Heart right ventricle (tissue), 16 donors: ENCODE measurements around the gene RPN2. TPM values are rescaled to one million over a fixed set of nuclear protein-coding genes. Genes with fewer than 3 reads are reported as not detected.

Experiments used
- ATAC-seq, 8 donors: fragments of 200-7000 bp; cut with Tn5 transposase; one replicate each; pipeline ENCODE4 v1.9.1; 2020; ENCODE audit warnings: mild to moderate bottlenecking in 8 of 8, moderate library complexity in 8 of 8, moderate number of reproducible peaks in 1 of 8
- DNase-seq, 2 donors: peaks; one replicate each; pipeline ENCODE4 v3.0.0-alpha.2; 2020
- H3K27ac ChIP-seq, 10 donors: fragments of 200-600 bp; sonication (generic) in 2 of 10; one replicate each; pipeline versions ENCODE4 v1.5.0 to v1.8.0; 2020 to 2022; ENCODE audit warnings: mild to moderate bottlenecking in 3 of 10
- H3K27me3 ChIP-seq, 7 donors: fragments of 200-600 bp; one replicate each; pipeline ENCODE4 v1.8.0; 2021 to 2022; ENCODE audit warnings: mild to moderate bottlenecking in 2 of 7
- H3K36me3 ChIP-seq, 9 donors: fragments of 200-600 bp; sonication (generic) in 1 of 9; one replicate each; pipeline versions ENCODE4 v1.5.0 to v1.8.0; 2020 to 2022; ENCODE audit warnings: mild to moderate bottlenecking in 2 of 9
- H3K4me1 ChIP-seq, 9 donors: fragments of 200-600 bp; sonication (generic) in 1 of 9; one replicate each; pipeline versions ENCODE4 v1.5.0 to v1.8.0; 2020 to 2022; ENCODE audit warnings: mild to moderate bottlenecking in 4 of 9
- H3K4me3 ChIP-seq, 10 donors: fragments of 200-600 bp; sonication (generic) in 2 of 10; one replicate each; pipeline versions ENCODE4 v1.5.0 to v1.8.0; 2020 to 2022; ENCODE audit warnings: mild to moderate bottlenecking in 7 of 10, moderate library complexity in 2 of 10
- H3K9me3 ChIP-seq, 11 donors: fragments of 200-600 bp in 10 of 11; sonication (generic) in 2 of 11; one replicate each; pipeline versions ENCODE4 v1.5.0 to v1.8.0; 2013 to 2022; ENCODE audit warnings: mild to moderate bottlenecking in 2 of 11, control low read depth in 1 of 11, moderate library complexity in 1 of 11
- CTCF ChIP-seq, 9 donors: fragments of 200-600 bp; sonication (generic) in 2 of 9; IDR thresholded peaks; one replicate each; pipeline versions ENCODE4 v1.5.0 to v1.8.0; 2021 to 2022; ENCODE audit warnings: antibody characterized with exemption in 9 of 9, mild to moderate bottlenecking in 5 of 9, moderate library complexity in 1 of 9
- WGBS, 2 donors: extraction: QIAGEN DNeasy Blood & Tissue Kit; methylation state at CpG; one replicate each; pipeline ENCODE4 v1.1.7; 2013; ENCODE audit warnings: inconsistent platforms in 1 of 2; 5-methylcytosine and 5-hydroxymethylcytosine counted together
- intact Hi-C, 10 donors: fragments of 100-400 bp; cut with DNase I; formaldehyde crosslinking; loops; one replicate each; pipeline versions ENCODE4 v1.11.1 to v1.14.2; 2022
- polyA plus RNA-seq, 2 donors: library from polyadenylated mRNA; stranded (reverse); fragments of 200-250 nt; gene quantifications; one replicate each; pipeline ENCODE4 v1.2.3, GENCODE V29; 2013
- total RNA-seq, 10 donors: library from RNA; stranded (reverse); fragmentation: NEBNext Ultra II Directional in 3 of 10; extraction: Animal tissue kit (Norgen Biotek cat#: 25700) in 3 of 10; gene quantifications; one replicate each; pipeline versions ENCODE4 v1.2.1 to v1.2.4, GENCODE V29; 2021 to 2023
- donor health status: Arrhythmogenic right ventricular cardiomyopathy.
- donor health status: ischemic (EF 13 %, LVEDD 7.1; RV severe dilation, severe dysfunction).
- donor health status: healthy with polysubstance abuse.
- donor health status: DM: no; HTN: yes; CAD: no.
- donor health status: DM: no; HTN: no; CAD: no.
- donor health status: ischemic (EF 25% LVEDD 6.9; RV normal size, moderate dysfunction).
- donor health status: ischemic (EF 25% LVEDD 5.7; RV mildly dilated, moderate dysfunction).
- donor health status: healthy.
- donor health status: DM: yes; HTN: yes; CAD: no.
- donor health status: Ischemic cardiomyopathy.
- donor health status: ischemic (EF 35%, LVEDD 5.7; RV mildly dilated, moderate dysfunction).
- donor health status: nonischemic (EF 11% LVEDD 7.7; RV severe dilation, severe dysfunction).
- donor health status: DM: yes; HTN: yes; CAD: no.
- donor health status: PGD.
- donor health status: ischemic (EF 29% LVEDD 5.4; RV normal size, mild dysfunction).
- donor health status: nonischemic (EF 23%, LVEDD 6.1; RV moderate dilation, normal function).

The RPN2 gene
- total and polyA plus RNA-seq, 12 donors: 30.9 to 166 (median 95.2) TPM

GRCh38 chr20:37233548-37234253, 54.6 kb downstream of the RPN2 start:
- intact Hi-C loops: no loop called here
- no peak overlapping the region for H3K27ac ChIP-seq
- peaks cover 0 to 37% (median 10%) of the 10 kb centered on the region in 9 donors for H3K4me1 ChIP-seq
- H3K9me3 ChIP-seq: no peaks in the 10 kb centered on the region
- H3K27me3 ChIP-seq: no peaks in the 10 kb centered on the region
- peaks cover 0 to 100% (median 82%) of the 10 kb centered on the region in 9 donors for H3K36me3 ChIP-seq
- ATAC-seq (no peak), DNase-seq (no peak)
- WGBS, 2 donors: 89 to 90% methylated on average over 10 of the region's 10 CpGs
- no peak overlapping the region for H3K4me3 ChIP-seq
- no peak for TF ChIP-seq CTCF (IDR thresholded peaks at IDR 0.05)

- Histone ChIP-seq H3K4me1 (peaks cover 0 to 38% (median 11%) of the 10 kb centered on the region in 9 donors), H3K36me3 (peaks cover 0 to 100% (median 77%) of the 10 kb centered on the region in 9 donors)
- 86 to 90% methylated on average over 5 of the region's 5 CpGs for WGBS, 2 donors
Measured at GRCh38 chr20:37234254-37234581, 55.1 kb downstream of the RPN2 start.

GRCh38 chr20:37235065-37235464, 55.9 kb downstream of the RPN2 start:
- Histone ChIP-seq H3K9me3 (no peaks in the 10 kb centered on the region), H3K36me3 (peaks cover 0 to 100% (median 73%) of the 10 kb centered on the region in 9 donors), H3K27me3 (no peaks in the 10 kb centered on the region), H3K27ac (peak overlapping the region in 8 of 10 donors; percentile 3 to 62 (median 37)), H3K4me1 (peaks cover 0 to 39% (median 11%) of the 10 kb centered on the region in 9 donors), H3K4me3 (no peak overlapping the region)
- DNase-seq (no peak), ATAC-seq (peak in 4 of 8 donors; percentile 12 to 55 (median 42))
- WGBS, 2 donors: 42 to 56% methylated on average over 6 of the region's 6 CpGs
- TF ChIP-seq CTCF (IDR thresholded peaks at IDR 0.05): no peak
- intact Hi-C loops: no loop called here

More at GRCh38 chr20:37234254-37234581, 55.1 kb downstream of the RPN2 start:
- Histone ChIP-seq H3K27ac (peak overlapping the region in 1 of 10 donors; percentile 62), H3K9me3 (no peaks in the 10 kb centered on the region), H3K27me3 (no peaks in the 10 kb centered on the region), H3K4me3 (no peak overlapping the region)
- intact Hi-C loops: no loop called here
- ATAC-seq (no peak), DNase-seq (no peak)
- no peak for TF ChIP-seq CTCF (IDR thresholded peaks at IDR 0.05)

- Histone ChIP-seq H3K4me3 (no peak overlapping the region), H3K9me3 (no peaks in the 10 kb centered on the region), H3K4me1 (peaks cover 0 to 39% (median 11%) of the 10 kb centered on the region in 9 donors), H3K27ac (peak overlapping the region in 7 of 10 donors; percentile 21 to 67 (median 43)), H3K27me3 (no peaks in the 10 kb centered on the region), H3K36me3 (peaks cover 0 to 100% (median 77%) of the 10 kb centered on the region in 9 donors)
- DNase-seq: peak; percentile 37 to 58
- intact Hi-C loops: no loop called here
- ATAC-seq: peak in 6 of 8 donors; percentile 70 to 97 (median 90)
- 70 to 72% methylated on average over 4 of the region's 4 CpGs for WGBS, 2 donors
- no peak for TF ChIP-seq CTCF (IDR thresholded peaks at IDR 0.05)
Measured at GRCh38 chr20:37236462-37236861, 57.3 kb downstream of the RPN2 start.
